DMS153 treated with DMSO at 0.1 percent for 48 hours (cell line): Measurements from ENCODE around the gene LENEP.

Experiments used
- DNase-seq: peaks from one replicate; lab custom pipeline; 2025; ENCODE audit not compliant: unreplicated experiment; lab: John Stamatoyannopoulos, UW

LENEP gene

DNA sequence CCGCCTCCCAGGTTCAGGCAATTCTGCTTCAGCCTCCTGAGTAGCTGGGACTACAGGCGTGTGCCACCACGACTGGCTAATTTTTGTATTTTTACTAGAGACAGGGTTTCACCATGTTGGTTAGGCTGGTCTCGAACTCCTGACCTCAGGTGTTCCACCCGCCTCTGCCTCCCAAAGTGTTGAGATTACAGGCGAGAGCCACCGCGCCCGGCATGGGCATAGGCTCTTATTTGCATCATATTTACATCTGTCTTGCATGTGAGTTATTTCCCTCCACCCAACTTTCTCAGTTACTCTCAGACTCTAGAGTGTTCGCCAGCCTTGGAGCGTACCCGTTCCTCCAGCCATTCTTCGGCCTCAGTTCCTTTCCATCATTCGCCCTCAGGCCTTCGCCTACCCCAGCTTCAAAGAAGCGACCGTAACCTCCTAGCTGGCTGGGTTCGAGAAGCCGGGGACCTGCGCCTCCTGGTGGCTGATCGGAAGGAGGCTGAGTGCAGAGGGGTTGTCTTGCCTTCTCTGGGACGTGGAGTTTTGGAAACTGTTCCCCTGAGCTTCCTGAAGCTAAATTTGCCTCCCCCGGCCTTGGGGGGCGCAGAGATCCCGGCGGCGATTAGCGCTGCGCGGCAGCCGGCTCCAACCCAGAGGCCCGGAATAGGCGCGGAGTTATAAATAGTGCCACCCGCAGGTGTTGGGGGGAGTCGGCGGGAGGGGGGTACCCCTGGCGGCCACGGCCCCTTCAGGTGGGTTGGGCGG, 5.6 kb downstream of the LENEP start:
- peak; percentile 71 for DNase-seq

DNA sequence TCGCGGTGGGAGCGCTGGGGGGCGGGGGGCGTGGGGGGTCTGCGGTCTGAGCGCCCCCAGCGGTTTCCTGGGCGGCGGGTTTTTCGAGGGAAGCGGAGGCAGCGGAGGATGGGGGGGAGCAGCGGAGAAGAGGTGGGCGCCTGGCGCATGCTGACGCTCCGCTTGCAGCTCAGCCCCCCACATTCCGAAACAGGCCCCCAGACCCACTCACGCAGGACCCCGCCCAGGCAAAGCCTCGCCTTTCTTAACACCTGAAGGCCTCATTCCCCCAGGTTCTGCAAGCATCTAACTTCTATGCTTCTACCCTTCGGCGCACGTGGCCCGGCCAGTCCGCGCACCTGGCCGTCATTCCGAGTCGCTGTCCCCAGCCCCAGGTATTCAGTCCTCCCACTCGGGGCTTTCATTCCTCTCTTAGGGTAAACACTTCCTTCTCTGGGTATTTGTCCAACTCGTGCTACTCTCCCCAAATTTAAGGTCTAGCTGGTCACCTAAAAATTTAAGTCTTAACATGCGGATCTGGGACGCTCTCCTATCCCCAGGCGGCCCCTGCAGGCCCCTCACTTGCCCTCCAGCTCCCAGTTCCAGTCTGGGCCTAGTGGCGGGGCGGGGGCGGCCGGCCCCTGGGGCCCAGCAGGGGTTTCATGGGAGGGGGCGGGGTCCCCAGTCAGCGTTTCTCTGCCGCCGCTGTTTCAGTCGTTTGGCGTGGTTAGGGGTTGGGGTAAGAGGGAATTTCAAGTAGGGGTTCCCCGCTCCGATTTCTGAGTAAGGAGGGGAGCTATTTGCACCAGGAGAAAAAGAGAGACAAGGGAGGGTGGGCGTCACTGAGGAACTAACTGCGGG, 6.4 kb downstream of the LENEP start:
- DNase-seq, result peak; percentile 79

- DNase-seq, result peak; percentile 79
Measured at GRCh38 chr1:155000411-155000725, 7.0 kb downstream of the LENEP start.

DNA sequence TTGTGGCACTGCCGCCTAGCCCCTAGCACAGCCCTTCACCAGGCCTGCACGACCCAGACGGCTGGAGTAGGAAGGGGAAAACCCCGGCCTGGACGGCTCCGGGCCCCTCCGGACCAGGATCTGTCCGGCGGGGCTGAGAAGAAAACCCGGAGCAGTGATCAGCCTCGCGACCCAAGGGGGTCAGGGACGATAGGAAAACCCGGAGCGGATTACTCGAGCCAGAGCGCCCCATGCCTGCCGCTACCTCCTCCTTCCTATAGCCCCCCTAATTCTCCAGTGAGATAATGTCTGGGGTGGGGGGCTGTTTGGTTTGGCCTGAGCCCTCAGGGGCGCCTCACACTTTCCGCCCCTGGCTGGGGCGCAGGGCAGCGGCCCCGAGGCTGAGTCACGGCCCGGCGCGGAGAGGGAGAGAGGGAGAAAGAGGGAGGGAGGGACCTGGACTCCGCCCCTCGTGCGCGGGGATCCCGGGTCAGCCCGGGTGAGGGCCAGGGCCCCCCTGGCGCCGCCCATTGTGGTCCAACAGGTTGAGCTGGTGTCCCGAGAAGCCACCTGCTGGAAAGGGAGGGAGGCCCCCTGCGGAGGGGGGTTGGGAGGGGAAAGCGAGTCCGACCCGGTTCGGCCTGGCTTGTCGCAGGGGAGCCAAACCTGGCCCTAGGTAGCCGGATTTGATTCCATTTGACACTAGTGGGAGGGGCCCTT, 7.5 kb downstream of the LENEP start:
- peak; percentile 97 for DNase-seq

GRCh38 chr1:155001425-155001674, 8.0 kb downstream of the LENEP start:
- no peak for DNase-seq

DNA sequence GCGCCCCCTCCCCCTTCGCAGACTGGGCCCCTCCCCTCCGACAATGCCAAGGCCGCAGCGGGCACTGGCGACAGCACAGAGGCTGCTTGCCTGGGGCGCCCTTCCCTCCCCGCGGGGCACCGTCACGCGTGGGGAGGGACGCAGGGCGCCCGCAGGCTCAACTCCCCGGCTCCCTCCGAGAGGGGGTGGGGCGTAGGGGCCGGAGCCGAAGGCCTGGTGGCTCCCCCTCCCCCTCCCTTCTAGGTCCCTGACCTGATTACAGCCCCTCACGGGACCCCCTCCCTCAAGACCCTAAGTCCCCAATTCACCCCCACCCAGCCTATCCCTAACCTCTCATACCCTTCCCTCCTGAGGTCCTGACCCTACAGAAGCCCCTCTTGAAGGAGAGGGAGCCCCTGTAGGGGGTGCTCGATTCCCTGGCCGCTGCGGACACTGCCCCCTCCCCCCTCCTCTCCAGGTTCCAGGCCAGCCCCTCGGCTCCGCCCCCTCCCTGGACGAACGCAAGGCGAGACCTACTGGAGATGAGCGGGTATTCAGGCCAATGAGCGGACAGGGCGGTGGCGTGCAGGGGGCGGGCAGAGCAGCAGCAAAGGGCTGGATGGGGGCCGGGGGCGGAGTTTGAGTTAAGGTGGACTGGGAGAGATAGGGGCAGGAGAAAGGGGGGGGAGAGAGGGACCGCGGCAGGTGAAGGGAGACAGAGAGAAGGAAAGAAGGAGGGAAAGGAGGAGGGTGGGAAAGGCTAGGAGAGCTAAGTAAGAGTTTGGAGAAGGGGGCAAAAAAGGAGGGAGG, 8.5 kb downstream of the LENEP start:
- DNase-seq, result peak; percentile 100

GRCh38 chr1:155002464-155003226, 9.3 kb downstream of the LENEP start, which contains the start of gene ZBTB7B:
Gene ZBTB7B, plus strand, starts transcription at chr1:155002802. Its CDS starts 11,859 bp downstream, at chr1:155014661.
- no peak for DNase-seq

DNA sequence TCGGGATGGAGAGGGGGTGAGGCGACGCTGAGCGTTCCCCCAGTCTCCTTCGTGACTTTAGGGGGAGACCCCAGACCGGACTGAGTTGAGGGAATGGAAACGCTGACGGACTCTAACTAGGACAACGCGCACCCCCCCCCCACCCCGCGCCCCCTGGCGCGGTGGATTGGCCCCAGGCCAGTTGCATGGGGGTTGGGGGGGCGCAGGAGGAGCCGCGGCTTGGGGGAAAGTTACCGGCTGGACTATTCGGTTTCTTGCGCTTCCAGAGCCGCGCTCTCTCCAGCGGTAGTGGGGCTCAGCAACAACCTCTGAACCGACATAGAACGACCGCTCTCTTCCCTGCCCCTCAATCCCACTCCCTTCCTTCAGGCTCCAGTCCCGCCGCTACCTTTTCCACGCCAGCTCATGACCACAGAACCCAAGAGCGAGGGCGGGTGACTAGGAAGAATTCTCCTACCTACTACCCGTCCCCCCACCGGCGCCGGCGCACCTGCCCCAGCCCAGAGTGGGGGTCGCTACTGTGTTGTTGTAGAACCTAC, 9.9 kb downstream of the LENEP start:
- DNase-seq, result no peak

GRCh38 chr1:155003766-155004351, 10.5 kb downstream of the LENEP start:
- DNase-seq, result no peak

DNA sequence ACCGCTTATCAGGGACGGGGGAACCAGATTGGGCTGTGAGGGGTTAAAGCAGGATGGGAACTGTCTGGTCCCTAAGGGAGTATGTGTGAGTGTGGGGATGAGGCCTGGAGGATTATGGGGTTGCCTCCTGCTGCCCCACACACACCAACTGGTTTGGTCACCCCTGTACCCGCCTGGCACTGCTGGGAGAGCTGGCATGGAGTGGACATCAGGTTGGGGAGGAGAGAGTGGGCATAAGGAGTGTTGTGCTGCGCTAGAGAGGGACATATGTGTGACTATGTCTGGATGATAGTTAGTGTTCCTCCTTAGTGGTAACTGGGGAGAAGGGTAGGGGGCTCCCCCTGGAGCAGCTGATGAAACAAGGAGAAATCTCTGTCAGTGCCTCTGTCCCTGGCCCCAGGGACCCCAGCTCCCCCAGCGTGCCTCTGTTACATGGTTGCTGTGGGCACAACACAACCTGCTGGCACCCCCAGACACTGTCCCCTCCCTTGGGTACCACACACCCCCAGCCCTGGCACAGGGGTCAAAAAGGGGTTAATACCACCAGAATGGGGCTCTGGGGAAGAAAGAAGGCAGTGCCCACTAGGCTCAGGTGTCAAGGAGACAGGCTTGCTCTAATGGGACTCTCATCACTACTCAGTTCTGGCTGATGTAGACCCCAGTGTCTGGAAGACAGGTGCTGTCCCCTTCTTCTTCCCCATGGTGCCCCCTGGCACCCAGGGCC, 11.1 kb downstream of the LENEP start:
- DNase-seq, result no peak

GRCh38 chr1:155005076-155006011, 12.0 kb downstream of the LENEP start:
- DNase-seq, result no peak

DNA sequence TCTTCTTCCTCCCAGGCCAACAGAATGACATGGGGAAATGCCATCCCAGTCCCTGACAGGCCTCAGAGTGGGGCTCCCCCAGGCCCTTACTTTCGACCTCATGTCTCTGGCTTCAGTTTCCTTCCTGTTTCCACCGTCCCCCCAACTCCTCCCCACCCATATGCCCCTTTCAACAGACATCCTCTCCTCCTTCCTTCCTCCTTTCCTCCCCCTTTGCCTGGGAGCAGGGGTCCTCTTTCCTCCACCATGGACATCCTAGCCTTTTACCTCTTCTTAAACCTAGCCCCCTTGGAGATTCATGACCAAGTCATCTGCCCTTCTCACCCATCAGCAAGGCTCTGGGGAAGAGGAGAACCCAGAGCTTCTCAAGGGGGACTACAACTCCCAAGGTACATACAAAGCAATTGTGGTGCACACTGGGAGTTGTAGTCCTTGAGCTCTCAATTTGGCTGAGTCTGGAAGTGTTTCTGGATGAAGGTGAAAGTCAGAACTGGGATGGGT, 13.3 kb downstream of the LENEP start:
- no peak for DNase-seq

DNA sequence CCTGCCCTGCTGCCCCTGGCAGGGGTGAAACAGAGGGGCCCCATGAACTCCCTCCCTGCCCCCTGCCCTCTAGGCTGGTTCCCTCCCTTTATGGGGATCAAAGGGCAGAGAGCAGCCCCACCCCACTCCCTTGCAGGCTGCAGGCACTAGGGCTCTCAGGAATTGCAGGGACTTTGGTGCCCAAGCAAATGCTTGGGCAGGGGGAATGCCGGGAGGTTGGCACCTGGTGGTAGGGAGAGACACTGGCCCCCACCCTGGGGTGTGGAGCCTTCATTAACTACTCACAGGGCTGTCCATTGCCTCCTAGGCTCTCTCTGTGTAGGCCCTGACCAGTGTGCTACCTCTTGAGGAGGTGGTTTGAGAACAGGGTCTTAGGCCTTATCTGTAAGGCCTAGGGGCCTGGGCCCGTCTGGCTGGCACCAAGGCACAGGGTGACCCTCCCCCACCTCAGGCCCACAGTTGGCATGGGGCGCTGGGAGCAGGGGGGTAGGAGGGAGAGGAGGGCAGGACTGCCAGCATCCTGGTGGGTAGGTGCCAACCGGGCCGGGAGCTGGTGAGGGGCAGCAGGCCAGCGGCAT, 14.0 kb downstream of the LENEP start:
- no peak for DNase-seq

GRCh38 chr1:155008015-155008941, 14.9 kb downstream of the LENEP start:
- DNase-seq, result no peak

DNA sequence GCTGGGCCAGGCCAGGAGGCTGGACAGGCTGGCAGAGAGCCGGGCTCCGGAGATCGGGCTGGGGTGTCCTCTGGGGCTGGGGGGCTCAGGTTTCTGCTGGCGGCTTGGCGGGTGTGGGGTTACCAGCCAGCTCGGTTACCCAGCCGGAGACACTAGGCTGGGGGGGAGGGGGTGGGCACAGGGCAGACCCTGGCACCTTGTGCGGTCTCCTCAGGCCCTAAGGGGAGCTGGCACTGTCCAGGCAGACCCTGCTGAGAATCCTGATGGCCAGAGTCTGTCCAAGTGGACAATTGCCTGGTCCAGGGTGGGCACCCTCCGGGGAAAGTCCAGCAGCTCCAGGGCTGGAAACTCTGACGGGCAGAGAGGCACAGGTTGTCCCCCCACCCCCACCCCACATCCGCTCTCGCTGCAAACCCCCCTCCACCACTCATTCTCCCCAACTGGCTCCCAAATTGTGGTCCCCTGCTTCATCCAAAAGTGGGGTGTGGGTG, 15.9 kb downstream of the LENEP start:
- DNase-seq, result no peak

GRCh38 chr1:155009742-155010141, 16.4 kb downstream of the LENEP start:
- DNase-seq, result no peak
